ENCODE measurements around the gene EPB41L4B. TPM values are rescaled to one million over a fixed set of nuclear protein-coding genes. Genes with fewer than 3 reads are reported as not detected.

Gene EPB41L4B
- total RNA-seq, 1 experiment from 2014 or later, result 8.1 TPM

DNA sequence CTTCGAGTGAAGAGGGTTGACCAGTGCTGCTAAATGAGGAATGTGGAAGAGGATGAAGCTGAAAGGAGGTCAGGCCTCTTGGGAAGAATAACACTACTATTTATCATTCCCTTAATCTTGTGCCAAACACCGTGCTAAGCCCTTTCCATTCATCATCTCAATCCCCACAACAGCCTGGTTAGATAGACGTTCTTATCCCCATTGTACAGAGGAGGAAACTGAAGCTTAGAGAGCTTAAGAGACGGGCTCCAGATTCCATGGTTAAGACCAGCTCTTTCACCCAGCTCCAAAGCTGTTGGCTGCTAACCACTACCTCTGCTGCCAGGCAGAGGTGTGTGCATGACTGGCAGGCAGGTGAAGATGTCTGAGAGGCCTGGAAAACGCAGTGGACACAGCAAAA lies 868 bp upstream of the EPB41L4B start:
- no TSS peak for BruUV-seq (replicated peaks)
- ChIA-PET RAD21 (ENCODE audit: low non-redundant PET in 1 of 2, low total read pairs in 2 of 2, uncharacterized antibody in 2 of 2, unreplicated experiment in 2 of 2) (no interaction called here), POLR2A (no interaction called here), CTCF (interaction anchor here (1.2 to 1.3 kb wide), 2 partner anchors 14 to 138 kb away, joined by 4 to 6 read pairs; no protein-coding TSS in a partner anchor)
- Histone ChIP-seq H3K27ac (ENCODE audit: low read depth, low read length) (no peak overlapping the region), H2AFZ (ENCODE audit: low read depth, low read length, poor library complexity, severe bottlenecking) (peak overlapping the region; percentile 13), H3K4me2 (ENCODE audit: low read length) (no peak overlapping the region), H3K27me3 (ENCODE audit: insufficient read depth, low read length) (no peaks in the 10 kb centered on the region), H3K9me3 (ENCODE audit: control insufficient read depth in 1 of 2, insufficient read depth in 1 of 2, low read depth in 1 of 2, low read length in 2 of 2) (no peaks in the 10 kb centered on the region), H4K20me1 (ENCODE audit: insufficient read depth) (no peaks in the 10 kb centered on the region), H3K79me2 (ENCODE audit: insufficient read depth, low read length) (peaks cover 16% of the 10 kb centered on the region), H3K36me3 (ENCODE audit: control insufficient read depth in 1 of 2, insufficient read depth in 2 of 2, low read length in 2 of 2) (no peaks in the 10 kb centered on the region), H3K9ac (ENCODE audit: low read length) (no peak overlapping the region), H3K4me1 (ENCODE audit: control insufficient read depth in 1 of 2, insufficient read depth in 2 of 2, low read length in 2 of 2) (peaks cover 14 to 37% of the 10 kb centered on the region in 2 experiments), H3K4me3 (replicated peaks in 1 of 2; ENCODE audit: low read depth in 1 of 2, low read length in 2 of 2) (no peak overlapping the region), H3K9me2 (ENCODE audit: insufficient read depth) (no peaks in the 10 kb centered on the region)
- ATAC-seq (no peak), DNase-seq (ENCODE audit: low read depth, low spot score) (no peak)
- TF ChIP-seq, protein P1, sequence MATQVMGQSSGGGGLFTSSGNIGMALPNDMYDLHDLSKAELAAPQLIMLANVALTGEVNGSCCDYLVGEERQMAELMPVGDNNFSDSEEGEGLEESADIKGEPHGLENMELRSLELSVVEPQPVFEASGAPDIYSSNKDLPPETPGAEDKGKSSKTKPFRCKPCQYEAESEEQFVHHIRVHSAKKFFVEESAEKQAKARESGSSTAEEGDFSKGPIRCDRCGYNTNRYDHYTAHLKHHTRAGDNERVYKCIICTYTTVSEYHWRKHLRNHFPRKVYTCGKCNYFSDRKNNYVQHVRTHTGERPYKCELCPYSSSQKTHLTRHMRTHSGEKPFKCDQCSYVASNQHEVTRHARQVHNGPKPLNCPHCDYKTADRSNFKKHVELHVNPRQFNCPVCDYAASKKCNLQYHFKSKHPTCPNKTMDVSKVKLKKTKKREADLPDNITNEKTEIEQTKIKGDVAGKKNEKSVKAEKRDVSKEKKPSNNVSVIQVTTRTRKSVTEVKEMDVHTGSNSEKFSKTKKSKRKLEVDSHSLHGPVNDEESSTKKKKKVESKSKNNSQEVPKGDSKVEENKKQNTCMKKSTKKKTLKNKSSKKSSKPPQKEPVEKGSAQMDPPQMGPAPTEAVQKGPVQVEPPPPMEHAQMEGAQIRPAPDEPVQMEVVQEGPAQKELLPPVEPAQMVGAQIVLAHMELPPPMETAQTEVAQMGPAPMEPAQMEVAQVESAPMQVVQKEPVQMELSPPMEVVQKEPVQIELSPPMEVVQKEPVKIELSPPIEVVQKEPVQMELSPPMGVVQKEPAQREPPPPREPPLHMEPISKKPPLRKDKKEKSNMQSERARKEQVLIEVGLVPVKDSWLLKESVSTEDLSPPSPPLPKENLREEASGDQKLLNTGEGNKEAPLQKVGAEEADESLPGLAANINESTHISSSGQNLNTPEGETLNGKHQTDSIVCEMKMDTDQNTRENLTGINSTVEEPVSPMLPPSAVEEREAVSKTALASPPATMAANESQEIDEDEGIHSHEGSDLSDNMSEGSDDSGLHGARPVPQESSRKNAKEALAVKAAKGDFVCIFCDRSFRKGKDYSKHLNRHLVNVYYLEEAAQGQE (IDR thresholded peaks at IDR 0.05; ENCODE audit: low read depth), result no peak
- TF ChIP-seq FOSL1 (IDR thresholded peaks at IDR 0.05; ENCODE audit: low read depth), result no peak
- no peak for TF ChIP-seq EGR1 (IDR thresholded peaks at IDR 0.05; ENCODE audit: low read depth)
- no peak for TF ChIP-seq JUND (IDR thresholded peaks at IDR 0.05)
- TF ChIP-seq ZNF274 (IDR thresholded peaks at IDR 0.05; ENCODE audit: low read depth, low read length), result no peak
- TF ChIP-seq EZH2phosphoT487 (IDR thresholded peaks at IDR 0.05; ENCODE audit: borderline replicate concordance), result no peak
- TF ChIP-seq, protein P2, sequence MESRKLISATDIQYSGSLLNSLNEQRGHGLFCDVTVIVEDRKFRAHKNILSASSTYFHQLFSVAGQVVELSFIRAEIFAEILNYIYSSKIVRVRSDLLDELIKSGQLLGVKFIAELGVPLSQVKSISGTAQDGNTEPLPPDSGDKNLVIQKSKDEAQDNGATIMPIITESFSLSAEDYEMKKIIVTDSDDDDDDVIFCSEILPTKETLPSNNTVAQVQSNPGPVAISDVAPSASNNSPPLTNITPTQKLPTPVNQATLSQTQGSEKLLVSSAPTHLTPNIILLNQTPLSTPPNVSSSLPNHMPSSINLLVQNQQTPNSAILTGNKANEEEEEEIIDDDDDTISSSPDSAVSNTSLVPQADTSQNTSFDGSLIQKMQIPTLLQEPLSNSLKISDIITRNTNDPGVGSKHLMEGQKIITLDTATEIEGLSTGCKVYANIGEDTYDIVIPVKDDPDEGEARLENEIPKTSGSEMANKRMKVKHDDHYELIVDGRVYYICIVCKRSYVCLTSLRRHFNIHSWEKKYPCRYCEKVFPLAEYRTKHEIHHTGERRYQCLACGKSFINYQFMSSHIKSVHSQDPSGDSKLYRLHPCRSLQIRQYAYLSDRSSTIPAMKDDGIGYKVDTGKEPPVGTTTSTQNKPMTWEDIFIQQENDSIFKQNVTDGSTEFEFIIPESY (IDR thresholded peaks at IDR 0.05; ENCODE audit: extremely low read depth, insufficient replicate concordance, low read length), result no peak
- no peak for TF ChIP-seq RAD21 (IDR thresholded peaks at IDR 0.05; ENCODE audit: low read depth)
- no peak for TF ChIP-seq TCF7L2 (IDR thresholded peaks at IDR 0.05; ENCODE audit: borderline replicate concordance, extremely low read depth, insufficient read depth, insufficient read length)
- no peak for TF ChIP-seq ZFX (IDR thresholded peaks at IDR 0.05)
- no peak for TF ChIP-seq EZH2 (IDR thresholded peaks at IDR 0.05)
- TF ChIP-seq POLR2AphosphoS5 (IDR thresholded peaks at IDR 0.05; ENCODE audit: low read depth, low read length), result no peak
- no peak for TF ChIP-seq SIN3A (IDR thresholded peaks at IDR 0.05; ENCODE audit: low read depth)
- TF ChIP-seq CEBPB (IDR thresholded peaks at IDR 0.05; ENCODE audit: low read depth), result no peak
- intact Hi-C loops (cut with micrococcal nuclease), result loop anchor here (1.0 to 10.0 kb wide), 5 partner anchors 77 to 467 kb away; partner anchors contain the start of gene ACTL7B
